BLaER1 treated with 17β-estradiol and CSF1 and Interleukin-3, amounts not matched to agents 10 nM and 100 nM (cell line): ENCODE data around the gene SUPT3H.
"Not testable (repeated sequence)": the region's sequence is repeated elsewhere in the genome, so short reads cannot be mapped to it uniquely, and the experiment has no call there.

Experiments used
- H3K27ac ChIP-seq, 11 experiments: shearing (Covaris generic); formaldehyde crosslinking; 2 replicates each; pipeline ENCODE4 v1.8.1; 2022
- H3K27me3 ChIP-seq, 11 experiments: shearing (Covaris generic); formaldehyde crosslinking; 2 replicates each; pipeline ENCODE4 v1.8.1; 2022
- H3K36me3 ChIP-seq, 11 experiments: shearing (Covaris generic); formaldehyde crosslinking; 2 replicates each; pipeline ENCODE4 v1.8.1; 2022
- H3K4me1 ChIP-seq, 10 experiments: shearing (Covaris generic); formaldehyde crosslinking; 2 replicates each; pipeline ENCODE4 v1.8.1; 2022
- H3K4me2 ChIP-seq, 11 experiments: shearing (Covaris generic); formaldehyde crosslinking; 2 replicates each; pipeline ENCODE4 v1.8.1; 2022
- H3K4me3 ChIP-seq, 10 experiments: shearing (Covaris generic); formaldehyde crosslinking; 2 replicates each; pipeline ENCODE4 v1.8.1; 2022
- H3K9ac ChIP-seq, 11 experiments: shearing (Covaris generic); formaldehyde crosslinking; 2 replicates each; pipeline ENCODE4 v1.8.1; 2022
- H3K9me3 ChIP-seq, 11 experiments: shearing (Covaris generic); formaldehyde crosslinking; replicated peaks in 1 of 11; 2 replicates each; pipeline ENCODE4 v1.8.1; 2022
- H4K20me1 ChIP-seq, 11 experiments: shearing (Covaris generic); formaldehyde crosslinking; 2 replicates each; pipeline ENCODE4 v1.8.1; 2022
- Cebpa-rat ChIP-seq, 11 experiments: shearing (Covaris generic); IDR thresholded peaks; 2 replicates each; pipeline ENCODE4 v1.8.1; 2022

The SUPT3H gene

DNA sequence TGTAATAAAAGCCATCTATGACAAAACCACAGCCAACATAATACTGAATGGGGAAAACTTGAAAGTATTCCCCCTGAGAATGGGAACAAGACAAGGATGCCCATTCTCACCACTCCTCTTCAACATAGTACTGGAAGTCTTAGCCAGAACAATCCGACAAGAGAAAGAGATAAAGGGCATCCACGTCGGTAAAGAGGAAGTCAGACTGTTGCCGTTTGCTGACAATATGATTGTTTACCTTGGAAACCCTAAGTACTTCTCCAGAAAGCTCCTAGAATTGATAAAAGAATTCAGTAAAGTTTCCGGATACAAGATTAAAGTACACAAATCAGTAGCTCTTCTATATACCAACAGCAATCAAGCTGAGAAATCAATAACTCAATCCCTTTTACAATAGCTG lies 63.6 kb downstream of the SUPT3H start:
- Histone ChIP-seq H3K9ac (no peak overlapping the region), H3K36me3 (no peaks in the 10 kb centered on the region), H4K20me1 (no peaks in the 10 kb centered on the region), H3K4me2 (no peak overlapping the region), H3K4me1 (peaks cover 10 to 43% (median 28%) of the 10 kb centered on the region in 10 experiments), H3K27ac (no peak overlapping the region), H3K4me3 (no peak overlapping the region), H3K9me3 (peaks cover 4 to 45% (median 12%) of the 10 kb centered on the region in 11 experiments; a peak in 17 of 22 replicates), H3K27me3 (no peaks in the 10 kb centered on the region)
- no peak for TF ChIP-seq Cebpa-rat (IDR thresholded peaks at IDR 0.05)

DNA sequence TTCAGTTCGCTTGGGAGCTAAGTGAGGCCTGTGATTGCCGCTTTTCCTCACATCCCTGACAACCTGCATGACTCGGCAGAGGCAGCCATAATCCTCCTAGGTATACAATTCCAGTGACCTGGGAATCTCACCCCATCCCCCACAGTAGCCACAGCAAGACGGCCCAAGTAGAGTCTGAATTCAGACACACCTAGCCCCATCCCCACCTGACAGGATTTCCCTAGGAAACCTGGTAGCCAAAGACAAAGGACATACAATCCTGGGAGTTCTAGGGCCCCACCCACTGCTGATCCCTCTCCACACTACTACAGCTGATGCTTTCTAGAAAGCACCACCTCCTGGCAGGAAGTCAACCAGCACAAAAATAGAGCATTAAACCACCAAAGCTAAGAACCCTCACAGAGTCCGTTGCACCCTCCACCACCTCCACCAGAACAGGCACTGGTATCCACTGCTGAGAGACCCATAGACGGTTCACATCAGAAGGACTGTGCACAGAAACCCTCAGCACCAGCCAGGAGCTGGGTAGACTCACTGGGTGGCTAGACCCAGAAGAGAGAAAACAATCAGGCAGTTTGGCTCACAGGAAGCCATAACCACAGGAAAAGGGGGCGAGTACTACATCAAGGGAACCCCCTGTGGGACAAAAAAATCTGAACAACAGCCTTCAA lies 67.5 kb downstream of the SUPT3H start:
- H3K27ac ChIP-seq: peak overlapping the region in 9 of 11 experiments; percentile 16 to 74 (median 71); a peak in 16 of 22 replicates
- H3K4me3 ChIP-seq: peak overlapping the region in 7 of 10 experiments; percentile 27 to 52 (median 39); a peak in 13 of 20 replicates
- H3K9ac ChIP-seq: peak overlapping the region in 7 of 11 experiments; percentile 31 to 57 (median 43); a peak in 10 of 22 replicates
- H3K27me3 ChIP-seq: no peaks in the 10 kb centered on the region
- peaks cover 0 to 10% (median 0%) of the 10 kb centered on the region in 11 experiments; a peak in 3 of 22 replicates for H3K36me3 ChIP-seq
- no peak for TF ChIP-seq Cebpa-rat (IDR thresholded peaks at IDR 0.05)
- peak overlapping the region; percentile 24 to 93 (median 83) for H3K4me2 ChIP-seq
- H3K9me3 ChIP-seq: peaks cover 17 to 67% (median 42%) of the 10 kb centered on the region in 11 experiments
- no peaks in the 10 kb centered on the region for H4K20me1 ChIP-seq
- H3K4me1 ChIP-seq: peaks cover 10 to 53% (median 30%) of the 10 kb centered on the region in 10 experiments

DNA sequence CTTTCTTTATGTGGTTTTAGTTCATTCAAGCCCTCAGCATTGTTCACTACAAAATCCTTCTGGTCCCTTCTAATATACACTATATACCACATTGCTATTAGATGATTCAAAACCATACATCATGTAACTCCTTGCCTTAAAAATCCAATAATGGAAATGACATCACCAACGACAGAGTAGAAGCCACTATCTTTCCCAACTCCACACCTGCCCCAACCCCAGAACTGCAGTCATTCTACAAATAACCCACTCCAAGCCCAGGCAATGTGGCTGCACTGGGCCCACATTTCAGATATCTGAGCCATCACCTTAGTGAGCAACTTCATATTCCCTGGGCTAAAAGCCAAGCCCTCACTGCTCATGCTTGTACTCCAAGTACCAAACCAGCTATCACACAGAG lies 72.2 kb downstream of the SUPT3H start:
- Histone ChIP-seq H3K4me2 (no peak overlapping the region), H3K27me3 (no peaks in the 10 kb centered on the region), H3K9ac (no peak overlapping the region), H3K9me3 (peaks cover 24 to 51% (median 36%) of the 10 kb centered on the region in 11 experiments), H3K36me3 (peaks cover 0 to 10% (median 0%) of the 10 kb centered on the region in 11 experiments; a peak in 3 of 22 replicates), H3K27ac (no peak overlapping the region), H4K20me1 (no peaks in the 10 kb centered on the region), H3K4me1 (peaks cover 9 to 23% (median 11%) of the 10 kb centered on the region in 10 experiments), H3K4me3 (no peak overlapping the region)
- no peak for TF ChIP-seq Cebpa-rat (IDR thresholded peaks at IDR 0.05)

DNA sequence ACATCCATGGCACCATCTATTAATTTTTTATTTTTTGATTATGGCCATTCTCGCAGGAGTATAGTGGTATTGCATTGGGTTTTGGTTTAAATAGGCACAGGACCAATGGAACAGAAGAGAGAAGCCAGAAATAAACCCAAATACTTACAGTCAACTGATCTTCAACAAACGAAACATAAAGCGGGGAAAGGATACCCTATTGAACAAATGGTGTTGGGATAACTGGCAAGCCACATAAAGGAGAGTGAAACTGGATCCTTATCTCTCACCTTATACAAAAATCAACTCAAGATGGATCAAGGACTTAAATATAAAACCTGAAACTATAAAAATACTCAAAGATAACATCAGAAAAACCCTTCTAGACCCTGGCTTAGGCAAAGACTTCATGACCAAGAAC lies 74.9 kb downstream of the SUPT3H start:
- Histone ChIP-seq H4K20me1 (no peaks in the 10 kb centered on the region), H3K27me3 (no peaks in the 10 kb centered on the region), H3K4me2 (no peak overlapping the region), H3K9me3 (peaks cover 21 to 33% (median 28%) of the 10 kb centered on the region in 11 experiments), H3K4me1 (peaks cover 0 to 5% (median 0%) of the 10 kb centered on the region in 10 experiments; a peak in 2 of 20 replicates), H3K4me3 (no peak overlapping the region), H3K36me3 (peaks cover 0 to 10% (median 0%) of the 10 kb centered on the region in 11 experiments; a peak in 3 of 22 replicates), H3K9ac (no peak overlapping the region), H3K27ac (no peak overlapping the region)
- no peak for TF ChIP-seq Cebpa-rat (IDR thresholded peaks at IDR 0.05)

DNA sequence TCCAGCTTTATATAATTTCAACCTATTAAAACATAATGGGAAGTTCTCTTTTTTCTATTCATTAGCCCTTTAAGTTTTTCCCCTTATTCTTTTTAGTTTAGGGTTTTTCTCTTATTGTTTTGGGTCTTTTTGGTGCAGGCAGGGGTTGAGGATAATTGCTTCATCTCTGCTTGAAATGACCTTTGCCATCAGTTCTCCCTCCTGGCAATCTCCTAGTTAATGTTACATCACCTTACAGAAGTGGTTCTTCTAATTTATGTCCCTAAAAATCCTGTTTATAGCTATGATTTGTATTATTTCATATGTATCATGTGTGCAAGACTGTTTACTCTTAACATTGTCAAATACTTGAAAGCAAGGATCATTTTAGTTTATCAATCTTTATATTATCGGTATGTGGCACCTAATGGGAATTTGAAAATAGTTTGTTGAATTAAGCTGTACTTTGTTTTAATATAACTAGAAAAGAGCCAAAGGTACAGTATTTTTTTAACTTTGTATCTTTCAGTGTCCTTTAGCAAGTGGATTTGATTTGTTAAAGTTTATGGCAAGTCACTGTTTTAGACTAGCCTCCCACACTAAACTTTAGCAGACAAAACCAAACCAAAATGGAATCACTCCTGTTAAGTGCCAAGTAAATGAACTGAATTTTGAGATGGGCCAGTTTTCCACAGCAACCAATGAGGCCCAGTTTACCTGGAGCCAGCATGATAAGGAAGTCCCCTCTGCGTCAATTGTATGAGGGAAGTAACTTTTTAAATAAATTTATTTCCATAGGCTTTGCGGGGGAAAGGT lies 76.2 kb downstream of the SUPT3H start:
- Histone ChIP-seq H3K4me1 (no peaks in the 10 kb centered on the region), H3K9ac (no peak overlapping the region), H3K27me3 (no peaks in the 10 kb centered on the region), H4K20me1 (no peaks in the 10 kb centered on the region), H3K27ac (no peak overlapping the region), H3K4me2 (no peak overlapping the region), H3K4me3 (no peak overlapping the region), H3K36me3 (peaks cover 0 to 9% (median 0%) of the 10 kb centered on the region in 11 experiments; a peak in 3 of 22 replicates), H3K9me3 (peaks cover 10 to 23% (median 16%) of the 10 kb centered on the region in 11 experiments; a peak in 21 of 22 replicates)
- TF ChIP-seq Cebpa-rat (IDR thresholded peaks at IDR 0.05): no peak

DNA sequence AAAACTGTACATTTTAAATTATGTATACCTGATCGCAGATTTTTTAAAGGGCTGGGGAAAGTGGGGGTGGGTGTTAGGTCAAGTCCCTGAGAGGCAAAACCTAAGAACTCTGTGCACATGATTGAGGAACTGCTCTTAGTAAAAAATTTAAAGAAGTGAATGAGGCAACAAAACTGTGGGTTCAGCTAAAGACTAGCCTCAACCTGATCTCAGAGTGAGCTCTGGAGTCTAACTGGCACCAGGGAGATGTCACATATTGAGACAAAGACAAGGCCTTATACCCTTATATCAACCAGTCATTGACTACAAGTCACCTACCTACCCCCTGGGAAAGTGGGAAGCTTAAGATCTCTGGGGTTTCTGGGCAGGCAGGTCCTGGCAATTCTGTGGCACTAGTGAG lies 77.0 kb downstream of the SUPT3H start:
- no peak for TF ChIP-seq Cebpa-rat (IDR thresholded peaks at IDR 0.05)
- Histone ChIP-seq H3K4me2 (no peak overlapping the region), H3K4me1 (no peaks in the 10 kb centered on the region), H3K36me3 (0 out of 22 replicates have a peak, but pooled peaks cover 0 to 1% (median 0%) of the 10 kb centered on the region in 11 experiments), H4K20me1 (no peaks in the 10 kb centered on the region), H3K27me3 (no peaks in the 10 kb centered on the region), H3K9ac (no peak overlapping the region), H3K9me3 (peaks cover 1 to 15% (median 8%) of the 10 kb centered on the region in 11 experiments; a peak in 20 of 22 replicates), H3K27ac (no peak overlapping the region), H3K4me3 (no peak overlapping the region)

DNA sequence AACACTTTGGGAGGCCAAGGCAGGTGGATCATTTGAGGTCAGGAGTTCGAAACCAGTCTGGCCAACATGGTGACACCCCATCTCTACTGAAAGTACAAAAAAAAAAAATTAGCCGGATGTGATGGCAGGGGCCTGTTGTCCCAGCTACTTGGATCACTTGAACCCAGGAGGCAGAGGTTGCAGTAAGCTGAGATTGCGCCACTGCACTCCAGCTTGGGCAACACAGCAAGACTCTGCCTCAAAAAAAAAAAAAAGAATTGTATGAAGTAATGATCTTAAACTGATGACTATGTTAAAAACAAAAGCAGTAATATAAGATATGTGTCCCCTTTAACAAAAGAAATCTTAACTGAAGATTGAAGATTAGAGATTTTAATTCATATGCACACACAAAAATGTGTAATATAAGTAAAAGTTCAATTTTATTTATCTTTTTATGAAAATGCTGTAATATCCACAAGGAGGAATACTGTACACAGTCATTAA lies 78.6 kb downstream of the SUPT3H start:
- H3K4me3 ChIP-seq: no peak overlapping the region
- no peaks in the 10 kb centered on the region for H3K36me3 ChIP-seq
- H3K9ac ChIP-seq: no peak overlapping the region
- no peaks in the 10 kb centered on the region for H4K20me1 ChIP-seq
- H3K27ac ChIP-seq: no peak overlapping the region
- H3K27me3 ChIP-seq: no peaks in the 10 kb centered on the region
- no peak for TF ChIP-seq Cebpa-rat (IDR thresholded peaks at IDR 0.05)
- H3K4me1 ChIP-seq: no peaks in the 10 kb centered on the region
- H3K9me3 ChIP-seq: peaks cover 0 to 17% (median 7%) of the 10 kb centered on the region in 11 experiments; a peak in 11 of 22 replicates
- H3K4me2 ChIP-seq: no peak overlapping the region

DNA sequence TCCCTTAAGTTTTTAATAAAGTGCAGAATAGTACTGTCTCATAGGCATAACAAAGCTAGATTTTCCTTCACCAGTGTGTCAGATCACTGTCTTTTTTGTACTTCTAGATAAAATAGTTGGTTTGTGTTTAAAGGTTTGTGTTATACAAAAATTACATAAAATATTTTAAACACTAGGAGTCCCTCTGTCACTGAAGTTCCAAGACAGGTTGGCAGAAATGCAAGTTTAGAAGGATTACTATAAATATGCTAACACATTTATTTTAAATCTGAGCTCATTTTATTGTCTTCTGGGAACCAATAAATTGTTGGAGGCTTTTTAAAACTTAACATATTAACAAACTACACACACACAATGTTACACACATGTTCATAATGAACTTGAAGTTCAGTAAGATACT lies 80.4 kb downstream of the SUPT3H start:
- H4K20me1 ChIP-seq: no peaks in the 10 kb centered on the region
- H3K9me3 ChIP-seq: peaks cover 0 to 25% (median 8%) of the 10 kb centered on the region in 11 experiments; a peak in 11 of 22 replicates
- H3K36me3 ChIP-seq: no peaks in the 10 kb centered on the region
- no peak overlapping the region for H3K9ac ChIP-seq
- H3K4me3 ChIP-seq: no peak overlapping the region
- no peaks in the 10 kb centered on the region for H3K4me1 ChIP-seq
- no peaks in the 10 kb centered on the region for H3K27me3 ChIP-seq
- H3K4me2 ChIP-seq: no peak overlapping the region
- H3K27ac ChIP-seq: no peak overlapping the region
- no peak for TF ChIP-seq Cebpa-rat (IDR thresholded peaks at IDR 0.05)

DNA sequence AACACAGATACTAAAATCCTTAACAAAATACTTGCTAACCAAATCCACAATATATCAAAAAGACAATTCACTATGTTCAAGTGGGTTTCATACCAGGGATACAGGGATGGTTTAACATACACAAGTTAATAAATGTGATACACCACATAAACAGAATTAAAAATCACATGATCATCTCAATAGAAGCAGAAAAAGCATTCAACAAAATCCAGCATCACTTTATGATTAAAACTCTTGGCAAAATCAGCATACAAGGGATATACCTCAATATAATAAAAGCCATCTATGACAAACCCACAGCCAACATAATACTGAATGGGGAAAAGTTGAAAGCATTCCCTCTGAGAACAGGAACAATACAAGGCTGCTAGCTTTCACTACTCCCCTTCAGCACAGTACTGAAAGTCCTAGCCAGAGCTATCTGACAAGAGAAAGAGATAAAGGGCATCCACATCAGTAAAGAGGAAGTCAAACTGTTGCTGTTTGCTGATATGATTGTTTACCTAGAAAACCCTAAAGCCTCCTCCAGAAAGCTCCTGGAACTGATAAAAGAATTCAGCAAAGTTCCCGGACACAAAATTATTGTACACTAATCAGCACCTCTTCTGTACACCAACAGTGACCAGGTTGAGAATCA lies 83.6 kb downstream of the SUPT3H start:
- H3K9me3 ChIP-seq: peaks cover 10 to 34% (median 15%) of the 10 kb centered on the region in 11 experiments; a peak in 17 of 22 replicates
- not testable (repeated sequence) for H3K27ac ChIP-seq, H3K36me3 ChIP-seq

More for the DNA sequence above, 83.6 kb downstream of the SUPT3H start:
- not testable (repeated sequence) for H3K4me1 ChIP-seq, H3K4me3 ChIP-seq, H3K4me2 ChIP-seq, H4K20me1 ChIP-seq, H3K27me3 ChIP-seq, H3K9ac ChIP-seq
